Activated naive CD4-positive, alpha-beta T cell treated with anti-CD3 and anti-CD28 coated beads, Interleukin-2, amount 50 U/mL, for 24 hours (primary cell): ENCODE data around the gene FBLN5.
A peak's percentile ranks its signal among the peaks of the same experiment; 100 is the strongest.

Experiments
- H3K27ac Mint-ChIP-seq: one replicate; pipeline ENCODE4 v1.8.0; 2021; ENCODE audit warnings: mild to moderate bottlenecking, mixed read lengths
- H3K27me3 Mint-ChIP-seq: one replicate; pipeline ENCODE4 v1.8.0; 2021; ENCODE audit warnings: mixed read lengths
- H3K36me3 Mint-ChIP-seq: one replicate; pipeline ENCODE4 v1.8.0; 2021; ENCODE audit warnings: mixed read lengths
- H3K4me1 Mint-ChIP-seq: one replicate; pipeline ENCODE4 v1.8.0; 2021; ENCODE audit warnings: mixed read lengths
- H3K4me3 Mint-ChIP-seq: one replicate; pipeline ENCODE4 v1.8.0; 2021; ENCODE audit warnings: mild to moderate bottlenecking, mixed read lengths
- H3K9me3 Mint-ChIP-seq: one replicate; pipeline ENCODE4 v1.8.0; 2021; ENCODE audit warnings: mixed read lengths

The FBLN5 gene

DNA sequence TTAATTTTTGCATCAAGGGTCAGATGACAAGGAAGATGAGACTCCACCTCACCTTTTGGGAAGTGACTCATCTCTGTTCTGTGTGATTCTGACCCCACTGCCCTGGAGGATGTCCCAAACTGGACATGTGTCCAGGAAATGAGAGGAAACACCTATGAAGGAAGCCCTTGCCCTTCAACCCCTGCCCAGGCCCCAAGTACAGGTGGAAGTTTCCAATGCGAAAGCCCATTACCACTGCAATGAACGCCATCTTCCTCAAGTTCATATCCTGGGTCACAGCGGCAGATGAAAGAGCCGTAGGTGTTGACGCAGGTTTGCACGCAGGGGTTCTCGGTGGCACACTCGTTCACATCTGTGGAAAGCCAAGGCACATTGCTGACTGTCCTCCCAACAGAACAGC is 60.5 kb downstream of the FBLN5 start:
- no peak overlapping the region for H3K27ac Mint-ChIP-seq

GRCh38 chr14:91885839-91886238 is 61.7 kb downstream of the FBLN5 start:
- peak overlapping the region; percentile 49 for H3K27ac Mint-ChIP-seq
- H3K36me3 Mint-ChIP-seq: no peaks in the 10 kb centered on the region
- H3K27me3 Mint-ChIP-seq: no peaks in the 10 kb centered on the region

More for the DNA sequence above, 60.5 kb downstream of the FBLN5 start:
- Mint-ChIP-seq H3K27me3 (no peaks in the 10 kb centered on the region), H3K4me1 (peaks cover 41% of the 10 kb centered on the region), H3K4me3 (no peak overlapping the region), H3K36me3 (no peaks in the 10 kb centered on the region), H3K9me3 (no peaks in the 10 kb centered on the region)

DNA sequence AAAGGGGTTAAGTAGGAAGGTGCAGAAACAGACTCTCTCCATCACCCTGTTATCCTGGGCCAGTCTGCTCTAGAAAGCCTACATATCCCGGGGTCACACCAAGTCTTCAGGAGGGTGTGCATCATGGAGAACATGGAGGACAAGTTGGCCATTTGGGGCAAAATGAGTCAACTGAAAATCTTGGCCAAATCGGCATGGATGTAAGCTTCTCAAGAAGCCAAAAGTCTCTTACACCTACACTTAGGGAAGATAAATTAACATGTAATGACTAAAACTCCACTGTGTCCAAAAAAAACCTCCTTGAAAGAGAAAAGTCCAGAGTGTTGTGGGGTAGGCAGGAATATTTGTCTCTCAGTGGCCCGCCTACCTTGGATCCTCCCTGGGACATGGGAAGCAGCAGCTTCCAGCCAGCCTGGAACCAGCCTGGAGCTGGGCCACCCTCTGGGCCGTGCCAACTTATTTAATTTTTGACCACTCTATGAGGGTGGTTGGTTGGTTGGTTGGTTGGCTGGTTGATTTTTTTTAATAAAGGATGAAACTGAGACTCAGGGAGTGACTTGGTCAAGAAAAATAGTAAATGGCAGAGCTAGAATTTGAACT is 62.3 kb downstream of the FBLN5 start:
- Mint-ChIP-seq H3K27me3 (no peaks in the 10 kb centered on the region), H3K36me3 (no peaks in the 10 kb centered on the region), H3K4me1 (peaks cover 37% of the 10 kb centered on the region), H3K9me3 (no peaks in the 10 kb centered on the region), H3K27ac (no peak overlapping the region), H3K4me3 (no peak overlapping the region)

More at GRCh38 chr14:91885839-91886238, 61.7 kb downstream of the FBLN5 start:
- H3K9me3 Mint-ChIP-seq: no peaks in the 10 kb centered on the region
- H3K4me3 Mint-ChIP-seq: no peak overlapping the region
- H3K4me1 Mint-ChIP-seq: peaks cover 37% of the 10 kb centered on the region

GRCh38 chr14:91884664-91885063 is 62.8 kb downstream of the FBLN5 start:
- Mint-ChIP-seq H3K9me3 (no peaks in the 10 kb centered on the region), H3K4me3 (no peak overlapping the region), H3K4me1 (peaks cover 37% of the 10 kb centered on the region), H3K27ac (no peak overlapping the region), H3K27me3 (no peaks in the 10 kb centered on the region), H3K36me3 (no peaks in the 10 kb centered on the region)

DNA sequence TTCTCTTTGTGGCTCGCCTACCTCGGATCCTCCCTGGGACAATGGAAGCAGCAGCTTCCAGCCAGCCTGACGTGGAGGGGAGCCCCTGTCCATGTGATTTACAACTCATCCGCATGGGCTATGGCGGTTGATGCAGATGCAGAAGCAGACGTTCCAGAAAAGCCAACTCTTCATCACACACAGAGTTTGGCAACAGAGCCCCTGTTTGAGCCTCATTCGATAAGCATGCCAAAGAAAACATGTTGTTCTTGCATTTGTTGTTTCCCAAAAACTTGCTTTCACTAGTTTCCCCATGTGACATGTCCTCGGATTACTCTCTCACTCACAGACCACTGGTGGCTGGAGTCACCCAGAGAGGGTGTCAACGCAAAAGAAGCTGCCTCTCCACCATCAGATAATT is 63.7 kb downstream of the FBLN5 start:
- no peak overlapping the region for H3K4me3 Mint-ChIP-seq
- H3K27me3 Mint-ChIP-seq: no peaks in the 10 kb centered on the region
- no peak overlapping the region for H3K27ac Mint-ChIP-seq
- H3K36me3 Mint-ChIP-seq: no peaks in the 10 kb centered on the region
- peaks cover 32% of the 10 kb centered on the region for H3K4me1 Mint-ChIP-seq
- H3K9me3 Mint-ChIP-seq: no peaks in the 10 kb centered on the region

GRCh38 chr14:91882776-91883175 is 64.7 kb downstream of the FBLN5 start:
- Mint-ChIP-seq H3K27ac (no peak overlapping the region), H3K4me3 (no peak overlapping the region), H3K36me3 (no peaks in the 10 kb centered on the region), H3K9me3 (no peaks in the 10 kb centered on the region), H3K4me1 (peaks cover 38% of the 10 kb centered on the region), H3K27me3 (no peaks in the 10 kb centered on the region)

DNA sequence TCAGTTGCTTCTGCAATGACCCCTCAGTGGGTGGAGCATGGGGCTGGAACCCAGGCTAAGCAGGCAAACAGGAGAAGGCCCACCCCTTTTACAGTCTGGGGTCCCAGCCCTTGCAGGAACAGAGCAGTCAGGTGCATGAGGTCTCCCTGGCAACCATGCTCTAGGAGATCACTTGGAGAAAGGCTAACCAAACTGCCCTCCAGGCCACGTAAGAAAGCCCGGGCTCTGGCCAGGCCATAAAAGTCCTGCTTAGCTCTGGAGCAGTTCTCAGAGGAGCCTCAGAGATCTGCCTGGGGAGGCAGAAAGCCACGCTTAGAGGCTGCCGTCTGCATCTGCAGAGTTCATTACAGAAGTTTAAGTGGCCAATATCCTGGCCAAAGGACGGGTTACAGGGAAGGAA is 65.1 kb downstream of the FBLN5 start:
- Mint-ChIP-seq H3K4me1 (peaks cover 42% of the 10 kb centered on the region), H3K36me3 (no peaks in the 10 kb centered on the region)

GRCh38 chr14:91879196-91879595 is 68.3 kb downstream of the FBLN5 start:
- Mint-ChIP-seq H3K36me3 (no peaks in the 10 kb centered on the region), H3K4me1 (peaks cover 72% of the 10 kb centered on the region), H3K9me3 (no peaks in the 10 kb centered on the region), H3K4me3 (no peak overlapping the region), H3K27ac (no peak overlapping the region), H3K27me3 (no peaks in the 10 kb centered on the region)

More for the DNA sequence above, 65.1 kb downstream of the FBLN5 start:
- no peak overlapping the region for H3K27ac Mint-ChIP-seq
- H3K4me3 Mint-ChIP-seq: no peak overlapping the region
- no peaks in the 10 kb centered on the region for H3K27me3 Mint-ChIP-seq
- H3K9me3 Mint-ChIP-seq: no peaks in the 10 kb centered on the region

DNA sequence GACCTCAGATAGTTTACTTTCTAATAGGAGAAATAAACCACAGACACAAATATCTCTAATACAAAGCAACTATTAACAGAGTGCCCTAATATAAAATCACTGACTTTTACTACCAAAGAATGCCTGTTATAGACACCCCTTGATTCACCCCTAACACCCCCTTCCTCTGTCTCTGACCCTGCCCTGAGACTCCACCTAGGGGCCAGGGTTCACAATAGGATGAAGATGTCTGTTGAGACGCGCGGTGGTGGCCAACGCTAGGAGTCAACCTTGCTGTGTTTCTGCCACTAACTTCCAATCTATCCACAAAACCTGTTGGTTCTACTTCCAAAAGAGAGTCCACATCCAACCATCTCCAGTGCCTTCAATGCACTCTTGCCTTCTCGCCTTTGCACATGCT is 69.2 kb downstream of the FBLN5 start:
- Mint-ChIP-seq H3K27me3 (no peaks in the 10 kb centered on the region), H3K27ac (no peak overlapping the region), H3K9me3 (no peaks in the 10 kb centered on the region), H3K4me1 (peaks cover 78% of the 10 kb centered on the region), H3K4me3 (no peak overlapping the region), H3K36me3 (no peaks in the 10 kb centered on the region)

DNA sequence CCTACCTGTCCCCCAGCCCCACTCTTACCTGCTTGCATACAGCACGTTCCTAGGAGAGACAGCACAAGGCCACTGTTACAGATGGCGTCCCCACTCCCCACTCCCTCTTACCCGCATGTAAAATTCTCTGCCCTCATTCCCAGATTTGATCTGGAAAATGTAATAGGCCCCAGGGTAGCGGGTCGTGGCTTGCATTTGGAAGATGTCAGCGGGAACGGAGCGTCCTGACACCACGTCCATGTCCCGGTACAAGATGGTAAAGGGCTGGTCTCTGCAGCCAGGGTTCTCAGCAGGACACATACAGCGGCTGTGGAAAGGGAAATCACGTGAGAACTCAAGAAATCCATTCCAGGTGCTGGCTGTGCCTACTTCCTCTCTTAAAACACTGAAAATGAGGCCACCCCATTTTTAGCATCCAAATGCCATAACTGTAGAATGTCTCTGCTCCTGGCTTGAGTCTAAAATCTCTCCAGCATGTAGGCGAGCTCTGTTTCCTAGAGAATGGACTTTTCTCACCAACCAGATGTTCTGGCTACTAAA is 70.0 kb downstream of the FBLN5 start:
- no peaks in the 10 kb centered on the region for H3K9me3 Mint-ChIP-seq
- H3K27me3 Mint-ChIP-seq: no peaks in the 10 kb centered on the region
- H3K4me3 Mint-ChIP-seq: no peak overlapping the region
- H3K27ac Mint-ChIP-seq: peak overlapping the region; percentile 2
- H3K4me1 Mint-ChIP-seq: peaks cover 87% of the 10 kb centered on the region
- no peaks in the 10 kb centered on the region for H3K36me3 Mint-ChIP-seq

DNA sequence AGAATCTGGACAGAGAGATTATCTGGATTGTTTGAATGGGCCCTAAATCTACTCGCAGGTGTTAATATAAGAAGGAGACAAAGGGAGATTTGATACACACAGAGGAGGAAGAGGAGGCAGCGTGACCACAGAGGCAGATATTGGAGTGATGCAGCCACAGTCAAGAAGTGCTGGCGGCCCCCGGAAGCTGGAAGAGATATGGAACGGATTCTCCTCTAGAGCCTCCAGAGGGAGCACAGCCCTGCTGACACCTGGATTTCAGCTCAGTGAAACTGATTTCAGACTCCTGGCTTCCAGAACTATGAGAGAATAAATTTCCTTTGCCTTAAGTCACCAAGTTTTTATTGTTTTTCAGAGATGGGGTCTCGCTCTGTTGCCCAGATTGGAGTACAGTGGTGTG is 71.0 kb downstream of the FBLN5 start:
- no peaks in the 10 kb centered on the region for H3K9me3 Mint-ChIP-seq
- no peaks in the 10 kb centered on the region for H3K27me3 Mint-ChIP-seq
- H3K27ac Mint-ChIP-seq: peak overlapping the region; percentile 36
- no peaks in the 10 kb centered on the region for H3K36me3 Mint-ChIP-seq
- H3K4me1 Mint-ChIP-seq: peaks cover 92% of the 10 kb centered on the region
- no peak overlapping the region for H3K4me3 Mint-ChIP-seq

DNA sequence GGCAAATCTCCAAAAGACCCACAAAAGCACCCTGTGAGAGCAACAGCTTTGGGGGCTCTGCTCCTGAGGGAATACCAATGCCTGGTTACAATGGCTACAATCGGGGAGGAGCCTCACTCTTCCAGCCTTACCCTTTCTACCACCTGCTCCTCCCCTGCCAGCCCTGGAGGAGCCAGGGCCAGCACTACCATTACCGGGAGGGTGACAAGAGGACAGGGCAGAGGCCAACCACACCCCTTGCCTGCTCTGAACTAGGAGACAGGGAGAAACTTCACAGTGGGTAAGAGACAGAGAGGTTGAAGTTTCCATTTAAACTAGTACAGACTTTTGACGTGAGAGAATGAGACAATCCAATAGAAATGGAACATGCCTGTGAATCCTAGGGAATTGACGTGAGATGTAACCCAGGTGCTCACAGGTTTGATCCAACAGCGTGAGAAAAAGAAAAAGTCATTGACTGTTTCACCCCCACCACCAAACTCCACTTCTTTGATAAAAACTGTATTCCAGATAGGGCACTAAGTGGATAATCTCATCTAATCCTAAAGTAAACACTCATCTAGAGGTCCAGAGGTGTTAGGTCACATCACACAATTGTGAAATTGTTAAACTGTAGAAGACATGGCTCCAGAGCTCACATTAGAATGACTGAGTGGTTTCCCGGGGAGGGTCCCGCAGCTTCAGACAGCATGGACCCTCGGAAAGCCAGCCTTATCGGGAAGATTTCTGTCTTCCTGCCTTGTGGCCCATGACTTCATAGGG is 71.8 kb downstream of the FBLN5 start:
- H3K4me3 Mint-ChIP-seq: no peak overlapping the region
- no peaks in the 10 kb centered on the region for H3K27me3 Mint-ChIP-seq
- no peaks in the 10 kb centered on the region for H3K9me3 Mint-ChIP-seq
- H3K4me1 Mint-ChIP-seq: peaks cover 92% of the 10 kb centered on the region
- H3K27ac Mint-ChIP-seq: peak overlapping the region; percentile 87
- H3K36me3 Mint-ChIP-seq: no peaks in the 10 kb centered on the region

DNA sequence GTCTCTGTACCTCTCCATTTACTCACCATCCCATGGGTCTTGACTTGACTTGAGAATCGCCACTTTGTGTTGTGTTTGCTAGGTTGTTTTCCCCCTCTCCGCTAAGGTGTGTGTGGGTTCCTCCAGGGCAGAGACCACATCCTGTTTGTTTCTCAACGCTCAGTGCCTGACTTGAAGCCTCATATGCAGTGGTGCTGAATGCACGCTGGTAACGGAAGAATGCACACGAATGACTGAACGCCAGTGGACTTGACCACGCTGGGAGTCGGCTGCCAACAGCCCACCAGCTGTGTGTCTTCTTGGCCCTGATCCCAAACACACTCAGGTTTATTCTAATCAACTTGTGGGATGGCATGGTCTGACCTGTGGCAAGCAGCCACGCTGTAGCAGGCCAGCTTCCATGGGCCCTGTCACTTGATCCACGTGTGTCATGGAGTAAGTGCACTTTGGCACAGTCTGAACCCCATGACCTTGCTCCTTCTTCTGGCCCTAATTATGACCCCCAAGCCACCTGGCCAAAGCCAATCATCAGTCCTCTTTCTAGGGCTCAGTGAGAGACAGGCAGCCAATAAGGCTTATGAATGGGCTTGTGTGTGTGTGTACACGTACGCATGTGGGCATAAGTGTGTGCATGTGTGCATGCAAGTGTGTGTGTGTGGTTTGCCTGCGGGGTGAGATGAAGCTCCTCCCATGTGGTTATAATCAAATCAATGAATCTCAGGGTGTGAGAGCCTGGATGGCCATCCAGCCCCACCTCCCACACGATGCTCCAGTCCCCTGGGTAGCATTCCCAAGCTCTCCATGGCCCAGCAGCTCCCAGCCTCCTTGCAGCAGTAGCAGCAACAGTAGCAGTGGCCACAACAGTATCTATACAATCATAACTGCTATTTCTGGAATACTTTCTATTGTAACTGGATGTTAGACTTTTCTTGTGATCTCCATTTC is 73.8 kb downstream of the FBLN5 start:
- no peaks in the 10 kb centered on the region for H3K9me3 Mint-ChIP-seq
- H3K36me3 Mint-ChIP-seq: peaks cover 2% of the 10 kb centered on the region
- peak overlapping the region; percentile 77 for H3K4me3 Mint-ChIP-seq
- no peaks in the 10 kb centered on the region for H3K27me3 Mint-ChIP-seq
- peaks cover 100% of the 10 kb centered on the region for H3K4me1 Mint-ChIP-seq
- H3K27ac Mint-ChIP-seq: peak overlapping the region; percentile 90

DNA sequence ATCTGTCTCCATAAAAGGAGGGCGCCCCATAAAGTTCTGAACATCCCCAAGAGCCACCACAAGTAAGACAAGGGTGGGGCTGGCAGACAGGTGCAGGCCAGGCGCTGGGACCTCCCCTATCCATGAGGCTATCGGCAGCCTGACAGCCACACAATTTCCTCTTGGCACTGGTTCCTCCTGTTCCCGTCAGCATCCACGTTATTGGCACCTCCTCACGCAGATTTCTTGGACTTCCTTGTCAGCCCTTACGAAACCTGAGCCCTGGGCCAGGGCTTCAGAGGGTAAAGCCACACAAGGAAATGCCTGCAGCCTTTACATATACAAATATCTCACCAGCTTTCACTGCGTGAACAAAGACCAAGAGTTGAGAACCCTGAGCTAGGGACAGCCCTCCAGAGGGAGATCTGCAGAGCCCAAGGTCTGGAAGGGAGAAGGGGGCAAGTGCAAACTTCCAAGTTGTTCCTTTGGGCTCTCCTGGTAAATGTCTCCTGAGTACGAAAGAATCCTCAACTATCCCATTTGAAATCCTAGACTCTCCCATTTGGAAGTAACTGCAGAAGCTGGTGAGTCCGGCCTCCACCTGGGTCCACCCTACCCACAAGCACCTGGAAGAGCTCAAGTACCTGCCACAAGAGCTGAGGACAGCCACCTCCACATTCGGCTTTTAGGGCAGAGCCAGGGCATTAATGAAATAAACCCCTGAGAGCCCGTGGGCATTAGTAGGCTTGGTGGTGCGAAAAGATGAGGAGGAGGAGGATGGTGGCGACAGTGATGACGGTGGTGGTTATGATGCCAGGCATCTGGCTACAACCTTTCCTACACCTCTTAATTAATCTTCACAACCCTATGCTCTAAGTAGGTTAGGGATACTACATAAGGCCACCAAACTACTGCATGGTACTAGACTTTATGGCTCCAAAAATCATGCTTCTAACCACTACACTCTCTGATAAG is 74.7 kb downstream of the FBLN5 start:
- Mint-ChIP-seq H3K9me3 (no peaks in the 10 kb centered on the region), H3K27ac (peak overlapping the region; percentile 90), H3K4me1 (peaks cover 100% of the 10 kb centered on the region), H3K4me3 (peak overlapping the region; percentile 77), H3K36me3 (peaks cover 2% of the 10 kb centered on the region), H3K27me3 (no peaks in the 10 kb centered on the region)
